ENCODE measurements around the gene ASTE1.

ASTE1 gene

DNA sequence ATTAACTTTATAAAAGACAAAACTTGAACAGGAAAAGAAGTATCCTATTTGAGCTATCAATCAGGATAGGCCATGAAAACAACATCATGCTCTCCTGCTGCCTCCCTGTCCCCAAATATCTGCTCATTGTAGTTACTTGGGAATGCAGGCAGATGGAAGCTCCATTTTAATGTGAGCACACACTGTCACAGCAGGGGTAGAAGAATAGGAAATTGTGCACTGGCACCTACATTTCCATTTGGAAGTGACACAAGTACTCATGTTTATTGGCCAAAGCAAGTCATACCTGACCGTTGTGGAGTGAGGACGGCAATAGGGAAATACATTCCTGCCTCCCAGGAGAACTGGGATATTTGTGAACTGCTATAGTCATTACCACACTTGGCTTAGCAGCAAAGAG is 52.4 kb downstream of the ASTE1 start (continued):
- TF ChIP-seq, protein P1, sequence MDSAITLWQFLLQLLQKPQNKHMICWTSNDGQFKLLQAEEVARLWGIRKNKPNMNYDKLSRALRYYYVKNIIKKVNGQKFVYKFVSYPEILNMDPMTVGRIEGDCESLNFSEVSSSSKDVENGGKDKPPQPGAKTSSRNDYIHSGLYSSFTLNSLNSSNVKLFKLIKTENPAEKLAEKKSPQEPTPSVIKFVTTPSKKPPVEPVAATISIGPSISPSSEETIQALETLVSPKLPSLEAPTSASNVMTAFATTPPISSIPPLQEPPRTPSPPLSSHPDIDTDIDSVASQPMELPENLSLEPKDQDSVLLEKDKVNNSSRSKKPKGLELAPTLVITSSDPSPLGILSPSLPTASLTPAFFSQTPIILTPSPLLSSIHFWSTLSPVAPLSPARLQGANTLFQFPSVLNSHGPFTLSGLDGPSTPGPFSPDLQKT (IDR thresholded peaks at IDR 0.05; ENCODE audit: borderline replicate concordance, low read depth, low read length), result no peak
- TF ChIP-seq REPIN1 (tag by site-specific recombination; IDR thresholded peaks at IDR 0.05; ENCODE audit: low read depth) (no peak), ZNF561 (tag by site-specific recombination; IDR thresholded peaks at IDR 0.05; ENCODE audit: borderline replicate concordance) (no peak), HOXD13 (CRISPR knock-in tag; IDR thresholded peaks at IDR 0.05; ENCODE audit: borderline replicate concordance) (no peak), KLF8 (tag by site-specific recombination; IDR thresholded peaks at IDR 0.05) (no peak), ZNF76 (tag by site-specific recombination; IDR thresholded peaks at IDR 0.05; ENCODE audit: borderline replicate concordance, low read depth) (no peak), ZFP3 (tag by site-specific recombination; IDR thresholded peaks at IDR 0.05; ENCODE audit: low read depth) (no peak), ZNF660 (tag by site-specific recombination; IDR thresholded peaks at IDR 0.05) (no peak), ZBTB7A (tag by site-specific recombination; IDR thresholded peaks at IDR 0.05; ENCODE audit: low read depth) (no peak), ZNF112 (tag by site-specific recombination; IDR thresholded peaks at IDR 0.05) (no peak), ZNF416 (tag by site-specific recombination; IDR thresholded peaks at IDR 0.05) (no peak)
- TF ChIP-seq, protein P2, sequence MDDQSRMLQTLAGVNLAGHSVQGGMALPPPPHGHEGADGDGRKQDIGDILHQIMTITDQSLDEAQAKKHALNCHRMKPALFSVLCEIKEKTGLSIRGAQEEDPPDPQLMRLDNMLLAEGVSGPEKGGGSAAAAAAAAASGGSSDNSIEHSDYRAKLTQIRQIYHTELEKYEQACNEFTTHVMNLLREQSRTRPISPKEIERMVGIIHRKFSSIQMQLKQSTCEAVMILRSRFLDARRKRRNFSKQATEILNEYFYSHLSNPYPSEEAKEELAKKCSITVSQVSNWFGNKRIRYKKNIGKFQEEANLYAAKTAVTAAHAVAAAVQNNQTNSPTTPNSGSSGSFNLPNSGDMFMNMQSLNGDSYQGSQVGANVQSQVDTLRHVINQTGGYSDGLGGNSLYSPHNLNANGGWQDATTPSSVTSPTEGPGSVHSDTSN (CRISPR knock-in tag; IDR thresholded peaks at IDR 0.05), result no peak
- TF ChIP-seq, protein P3, sequence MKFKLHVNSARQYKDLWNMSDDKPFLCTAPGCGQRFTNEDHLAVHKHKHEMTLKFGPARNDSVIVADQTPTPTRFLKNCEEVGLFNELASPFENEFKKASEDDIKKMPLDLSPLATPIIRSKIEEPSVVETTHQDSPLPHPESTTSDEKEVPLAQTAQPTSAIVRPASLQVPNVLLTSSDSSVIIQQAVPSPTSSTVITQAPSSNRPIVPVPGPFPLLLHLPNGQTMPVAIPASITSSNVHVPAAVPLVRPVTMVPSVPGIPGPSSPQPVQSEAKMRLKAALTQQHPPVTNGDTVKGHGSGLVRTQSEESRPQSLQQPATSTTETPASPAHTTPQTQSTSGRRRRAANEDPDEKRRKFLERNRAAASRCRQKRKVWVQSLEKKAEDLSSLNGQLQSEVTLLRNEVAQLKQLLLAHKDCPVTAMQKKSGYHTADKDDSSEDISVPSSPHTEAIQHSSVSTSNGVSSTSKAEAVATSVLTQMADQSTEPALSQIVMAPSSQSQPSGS (tag by site-specific recombination; IDR thresholded peaks at IDR 0.05; ENCODE audit: low read depth), result no peak

DNA sequence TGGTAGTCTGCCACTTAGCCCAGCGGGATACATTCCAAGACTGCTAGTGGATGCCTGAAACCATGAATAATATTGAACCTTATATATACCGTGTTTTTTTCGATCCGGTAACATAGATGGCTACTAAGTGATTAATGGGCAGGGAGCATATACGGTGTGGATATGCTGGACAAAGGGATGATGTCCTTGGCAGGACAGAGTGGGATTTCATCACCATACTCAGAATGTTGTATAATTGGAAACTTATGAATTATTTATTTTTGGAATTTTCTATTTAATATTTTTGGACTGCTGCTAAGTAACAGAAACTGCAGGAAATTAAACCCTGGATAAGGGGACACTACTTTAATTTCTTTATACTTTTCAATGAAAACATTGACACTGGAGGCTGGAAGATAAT is 53.2 kb downstream of the ASTE1 start:
- ChIA-PET CTCF (no interaction called here), POLR2A (no interaction called here)
- Histone ChIP-seq H3K4me3 (ENCODE audit: low read depth, low read length) (no peak overlapping the region), H3K4me1 (ENCODE audit: control insufficient read depth, insufficient read depth, low read length) (no peaks in the 10 kb centered on the region), H3K27ac (ENCODE audit: extremely low read depth, low read depth, low read length) (no peak overlapping the region), H3K9me3 (ENCODE audit: control insufficient read depth, insufficient read depth, low read depth, low read length) (no peaks in the 10 kb centered on the region), H3K36me3 (ENCODE audit: control insufficient read depth in 2 of 2, insufficient read depth in 1 of 2, low read length in 2 of 2) (peaks cover 0 to 37% of the 10 kb centered on the region in 2 experiments; a peak in 2 of 3 replicates)
- TF ChIP-seq, protein P4, sequence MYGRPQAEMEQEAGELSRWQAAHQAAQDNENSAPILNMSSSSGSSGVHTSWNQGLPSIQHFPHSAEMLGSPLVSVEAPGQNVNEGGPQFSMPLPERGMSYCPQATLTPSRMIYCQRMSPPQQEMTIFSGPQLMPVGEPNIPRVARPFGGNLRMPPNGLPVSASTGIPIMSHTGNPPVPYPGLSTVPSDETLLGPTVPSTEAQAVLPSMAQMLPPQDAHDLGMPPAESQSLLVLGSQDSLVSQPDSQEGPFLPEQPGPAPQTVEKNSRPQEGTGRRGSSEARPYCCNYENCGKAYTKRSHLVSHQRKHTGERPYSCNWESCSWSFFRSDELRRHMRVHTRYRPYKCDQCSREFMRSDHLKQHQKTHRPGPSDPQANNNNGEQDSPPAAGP (tag by site-specific recombination; IDR thresholded peaks at IDR 0.05), result no peak
- TF ChIP-seq PRDM1 (tag by site-specific recombination; IDR thresholded peaks at IDR 0.05), result no peak
- TF ChIP-seq ZFP69B (tag by site-specific recombination; IDR thresholded peaks at IDR 0.05), result no peak
- TF ChIP-seq, protein P5, sequence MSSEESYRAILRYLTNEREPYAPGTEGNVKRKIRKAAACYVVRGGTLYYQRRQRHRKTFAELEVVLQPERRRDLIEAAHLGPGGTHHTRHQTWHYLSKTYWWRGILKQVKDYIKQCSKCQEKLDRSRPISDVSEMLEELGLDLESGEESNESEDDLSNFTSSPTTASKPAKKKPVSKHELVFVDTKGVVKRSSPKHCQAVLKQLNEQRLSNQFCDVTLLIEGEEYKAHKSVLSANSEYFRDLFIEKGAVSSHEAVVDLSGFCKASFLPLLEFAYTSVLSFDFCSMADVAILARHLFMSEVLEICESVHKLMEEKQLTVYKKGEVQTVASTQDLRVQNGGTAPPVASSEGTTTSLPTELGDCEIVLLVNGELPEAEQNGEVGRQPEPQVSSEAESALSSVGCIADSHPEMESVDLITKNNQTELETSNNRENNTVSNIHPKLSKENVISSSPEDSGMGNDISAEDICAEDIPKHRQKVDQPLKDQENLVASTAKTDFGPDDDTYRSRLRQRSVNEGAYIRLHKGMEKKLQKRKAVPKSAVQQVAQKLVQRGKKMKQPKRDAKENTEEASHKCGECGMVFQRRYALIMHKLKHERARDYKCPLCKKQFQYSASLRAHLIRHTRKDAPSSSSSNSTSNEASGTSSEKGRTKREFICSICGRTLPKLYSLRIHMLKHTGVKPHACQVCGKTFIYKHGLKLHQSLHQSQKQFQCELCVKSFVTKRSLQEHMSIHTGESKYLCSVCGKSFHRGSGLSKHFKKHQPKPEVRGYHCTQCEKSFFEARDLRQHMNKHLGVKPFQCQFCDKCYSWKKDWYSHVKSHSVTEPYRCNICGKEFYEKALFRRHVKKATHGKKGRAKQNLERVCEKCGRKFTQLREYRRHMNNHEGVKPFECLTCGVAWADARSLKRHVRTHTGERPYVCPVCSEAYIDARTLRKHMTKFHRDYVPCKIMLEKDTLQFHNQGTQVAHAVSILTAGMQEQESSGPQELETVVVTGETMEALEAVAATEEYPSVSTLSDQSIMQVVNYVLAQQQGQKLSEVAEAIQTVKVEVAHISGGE (tag by site-specific recombination; conservative IDR thresholded peaks at IDR 0.05; ENCODE audit: low read depth), result no peak
- TF ChIP-seq ZNF654 (tag by site-specific recombination; IDR thresholded peaks at IDR 0.05; ENCODE audit: low read depth), result no peak
- TF ChIP-seq, protein P6, sequence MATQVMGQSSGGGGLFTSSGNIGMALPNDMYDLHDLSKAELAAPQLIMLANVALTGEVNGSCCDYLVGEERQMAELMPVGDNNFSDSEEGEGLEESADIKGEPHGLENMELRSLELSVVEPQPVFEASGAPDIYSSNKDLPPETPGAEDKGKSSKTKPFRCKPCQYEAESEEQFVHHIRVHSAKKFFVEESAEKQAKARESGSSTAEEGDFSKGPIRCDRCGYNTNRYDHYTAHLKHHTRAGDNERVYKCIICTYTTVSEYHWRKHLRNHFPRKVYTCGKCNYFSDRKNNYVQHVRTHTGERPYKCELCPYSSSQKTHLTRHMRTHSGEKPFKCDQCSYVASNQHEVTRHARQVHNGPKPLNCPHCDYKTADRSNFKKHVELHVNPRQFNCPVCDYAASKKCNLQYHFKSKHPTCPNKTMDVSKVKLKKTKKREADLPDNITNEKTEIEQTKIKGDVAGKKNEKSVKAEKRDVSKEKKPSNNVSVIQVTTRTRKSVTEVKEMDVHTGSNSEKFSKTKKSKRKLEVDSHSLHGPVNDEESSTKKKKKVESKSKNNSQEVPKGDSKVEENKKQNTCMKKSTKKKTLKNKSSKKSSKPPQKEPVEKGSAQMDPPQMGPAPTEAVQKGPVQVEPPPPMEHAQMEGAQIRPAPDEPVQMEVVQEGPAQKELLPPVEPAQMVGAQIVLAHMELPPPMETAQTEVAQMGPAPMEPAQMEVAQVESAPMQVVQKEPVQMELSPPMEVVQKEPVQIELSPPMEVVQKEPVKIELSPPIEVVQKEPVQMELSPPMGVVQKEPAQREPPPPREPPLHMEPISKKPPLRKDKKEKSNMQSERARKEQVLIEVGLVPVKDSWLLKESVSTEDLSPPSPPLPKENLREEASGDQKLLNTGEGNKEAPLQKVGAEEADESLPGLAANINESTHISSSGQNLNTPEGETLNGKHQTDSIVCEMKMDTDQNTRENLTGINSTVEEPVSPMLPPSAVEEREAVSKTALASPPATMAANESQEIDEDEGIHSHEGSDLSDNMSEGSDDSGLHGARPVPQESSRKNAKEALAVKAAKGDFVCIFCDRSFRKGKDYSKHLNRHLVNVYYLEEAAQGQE (tag by site-specific recombination; IDR thresholded peaks at IDR 0.05), result no peak
- TF ChIP-seq SETDB1 (IDR thresholded peaks at IDR 0.05; ENCODE audit: insufficient read length, low read length), result no peak
- no peak for TF ChIP-seq ZNF114 (tag by site-specific recombination; IDR thresholded peaks at IDR 0.05)
- TF ChIP-seq ZNF548 (tag by site-specific recombination; IDR thresholded peaks at IDR 0.05), result no peak
- TF ChIP-seq ZNF660 (tag by site-specific recombination; IDR thresholded peaks at IDR 0.05), result no peak
- TF ChIP-seq, protein P7, sequence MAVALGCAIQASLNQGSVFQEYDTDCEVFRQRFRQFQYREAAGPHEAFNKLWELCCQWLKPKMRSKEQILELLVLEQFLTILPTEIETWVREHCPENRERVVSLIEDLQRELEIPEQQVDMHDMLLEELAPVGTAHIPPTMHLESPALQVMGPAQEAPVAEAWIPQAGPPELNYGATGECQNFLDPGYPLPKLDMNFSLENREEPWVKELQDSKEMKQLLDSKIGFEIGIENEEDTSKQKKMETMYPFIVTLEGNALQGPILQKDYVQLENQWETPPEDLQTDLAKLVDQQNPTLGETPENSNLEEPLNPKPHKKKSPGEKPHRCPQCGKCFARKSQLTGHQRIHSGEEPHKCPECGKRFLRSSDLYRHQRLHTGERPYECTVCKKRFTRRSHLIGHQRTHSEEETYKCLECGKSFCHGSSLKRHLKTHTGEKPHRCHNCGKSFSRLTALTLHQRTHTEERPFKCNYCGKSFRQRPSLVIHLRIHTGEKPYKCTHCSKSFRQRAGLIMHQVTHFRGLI (tag by site-specific recombination; IDR thresholded peaks at IDR 0.05), result no peak
- TF ChIP-seq ZNF843 (tag by site-specific recombination; IDR thresholded peaks at IDR 0.05), result no peak
